GM12892 (cell line): ENCODE measurements around the gene ARMC8.

Experiments
- POLR2A ChIP-seq: IDR thresholded peaks from 2 replicates; pipeline ENCODE4 v1.6.1; 2011; ENCODE audit warnings: low read depth, low read length, control low read depth
- POLR2AphosphoS5 ChIP-seq: IDR thresholded peaks from 2 replicates; pipeline ENCODE4 v1.6.1; 2011; ENCODE audit warnings: low read depth, low read length, control low read depth
- TAF1 ChIP-seq: IDR thresholded peaks from 2 replicates; pipeline ENCODE4 v1.6.1; 2011; ENCODE audit warnings: low read depth, mild to moderate bottlenecking, control low read depth, low read length, borderline replicate concordance

DNA sequence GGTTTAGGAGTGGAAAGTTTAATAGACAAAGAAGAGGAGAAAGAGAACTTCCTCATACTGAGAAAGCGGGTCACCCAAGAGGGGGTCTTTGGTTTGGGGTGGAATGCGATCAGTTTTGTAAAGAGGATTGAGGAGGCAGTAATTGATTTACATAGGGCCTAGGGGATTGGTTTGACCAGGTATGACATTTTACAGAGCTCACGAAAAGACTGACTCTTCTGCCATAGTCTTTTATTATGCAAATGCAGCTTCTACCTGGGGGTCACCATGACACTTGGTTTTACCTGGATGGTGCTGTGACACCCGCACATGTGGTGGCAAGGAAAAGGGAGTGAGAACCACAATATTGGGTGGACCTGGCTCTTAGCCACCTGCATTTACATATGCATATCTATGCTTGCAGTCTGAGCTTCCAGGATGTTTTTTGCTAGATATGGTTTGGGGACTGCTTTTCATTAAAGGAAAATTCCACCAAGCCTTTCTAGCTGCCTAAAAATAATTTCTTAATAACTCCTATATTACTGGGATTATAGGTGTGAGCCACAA lies 149.4 kb downstream of the ARMC8 start:
- no peak for TF ChIP-seq POLR2AphosphoS5
- TF ChIP-seq TAF1, result no peak
- TF ChIP-seq POLR2A, result no peak
